Measurements from ENCODE around the gene ITSN1. TPM values are rescaled to one million over a fixed set of nuclear protein-coding genes. Genes with fewer than 3 reads are reported as not detected.
"Not testable (repeated sequence)": the region's sequence is repeated elsewhere in the genome, so short reads cannot be mapped to it uniquely, and the experiment has no call there.

ITSN1 gene
- total RNA-seq, 2 donors from 2014 or later = 50.9 to 78.6 TPM

DNA sequence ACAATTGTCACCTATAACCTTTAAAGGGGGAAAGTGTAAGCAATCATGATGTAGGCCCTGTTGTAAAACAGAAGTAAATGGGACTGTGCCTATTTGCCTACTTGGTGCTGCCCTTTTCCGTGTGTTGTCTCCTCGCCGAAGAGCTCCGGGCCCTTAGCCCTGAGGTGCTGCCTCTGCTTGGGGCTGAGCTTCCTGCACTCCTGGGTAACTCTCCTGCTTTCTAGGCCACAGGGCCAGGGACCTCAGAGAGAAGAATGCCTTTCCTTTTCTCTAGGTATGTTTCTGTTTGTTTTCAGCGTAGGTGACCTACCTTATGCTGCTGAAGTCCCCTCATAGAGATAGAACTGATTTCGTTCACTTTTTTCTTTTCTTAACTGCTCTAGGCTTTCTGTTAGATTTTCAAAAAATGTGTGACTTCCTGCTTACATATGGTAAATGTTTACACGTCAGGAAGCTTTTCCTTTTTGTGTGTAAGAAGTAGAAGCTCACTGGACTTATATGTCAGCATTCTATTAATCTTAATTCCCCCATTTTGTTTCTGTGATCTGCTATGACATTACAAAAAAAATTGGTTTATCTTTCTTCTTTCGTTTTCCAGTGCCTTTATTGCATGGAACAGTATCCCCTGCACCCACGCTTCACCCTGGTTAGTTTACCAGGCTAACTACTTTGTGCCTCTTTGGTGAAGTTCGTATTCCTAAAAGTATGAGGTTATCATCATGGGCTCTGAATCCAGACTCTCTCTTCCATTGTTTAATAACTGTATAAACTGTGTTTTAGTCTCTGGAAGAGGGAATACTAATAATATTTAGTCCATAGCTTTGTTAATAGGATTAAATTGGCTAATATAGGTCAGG lies 61.7 kb downstream of the ITSN1 start:
- Histone ChIP-seq H3K27me3 (replicated peaks; ENCODE audit: insufficient read depth) (no peaks in the 10 kb centered on the region), H3K27ac (no peak overlapping the region), H3K4me3 (no peak overlapping the region), H3K4me1 (ENCODE audit: control insufficient read depth in 1 of 2, low read depth in 2 of 2) (peaks cover 0 to 11% of the 10 kb centered on the region in 2 donors), H3K9me3 (no peaks in the 10 kb centered on the region), H3K36me3 (no peaks in the 10 kb centered on the region)
- DNase-seq (ENCODE audit: low spot score) (no peak), ATAC-seq (ENCODE audit: insufficient number of reproducible peaks, low FRiP score, low read depth) (no peak)
- TF ChIP-seq, protein P1, sequence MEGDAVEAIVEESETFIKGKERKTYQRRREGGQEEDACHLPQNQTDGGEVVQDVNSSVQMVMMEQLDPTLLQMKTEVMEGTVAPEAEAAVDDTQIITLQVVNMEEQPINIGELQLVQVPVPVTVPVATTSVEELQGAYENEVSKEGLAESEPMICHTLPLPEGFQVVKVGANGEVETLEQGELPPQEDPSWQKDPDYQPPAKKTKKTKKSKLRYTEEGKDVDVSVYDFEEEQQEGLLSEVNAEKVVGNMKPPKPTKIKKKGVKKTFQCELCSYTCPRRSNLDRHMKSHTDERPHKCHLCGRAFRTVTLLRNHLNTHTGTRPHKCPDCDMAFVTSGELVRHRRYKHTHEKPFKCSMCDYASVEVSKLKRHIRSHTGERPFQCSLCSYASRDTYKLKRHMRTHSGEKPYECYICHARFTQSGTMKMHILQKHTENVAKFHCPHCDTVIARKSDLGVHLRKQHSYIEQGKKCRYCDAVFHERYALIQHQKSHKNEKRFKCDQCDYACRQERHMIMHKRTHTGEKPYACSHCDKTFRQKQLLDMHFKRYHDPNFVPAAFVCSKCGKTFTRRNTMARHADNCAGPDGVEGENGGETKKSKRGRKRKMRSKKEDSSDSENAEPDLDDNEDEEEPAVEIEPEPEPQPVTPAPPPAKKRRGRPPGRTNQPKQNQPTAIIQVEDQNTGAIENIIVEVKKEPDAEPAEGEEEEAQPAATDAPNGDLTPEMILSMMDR (IDR thresholded peaks at IDR 0.05) = no peak

DNA sequence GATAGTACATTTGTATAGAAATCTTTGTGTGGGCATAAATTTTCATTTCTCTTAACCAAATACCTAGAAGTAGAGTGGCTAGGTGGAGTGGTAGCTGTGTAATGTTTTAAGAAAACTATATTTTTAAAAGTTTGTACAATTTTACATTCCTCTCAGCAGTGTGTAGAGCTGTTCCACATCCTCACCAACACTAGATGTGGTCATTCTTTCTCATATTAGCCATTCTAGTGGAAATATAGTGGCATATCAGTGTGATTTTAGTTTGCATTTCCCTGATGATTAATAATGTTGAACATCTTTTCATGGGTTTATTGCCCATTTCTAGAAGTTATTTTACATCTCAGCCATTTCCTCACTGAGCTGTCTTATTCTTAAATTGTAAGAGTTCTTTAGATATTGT lies 65.5 kb downstream of the ITSN1 start:
- DNase-seq (ENCODE audit: low spot score) (no peak), ATAC-seq (ENCODE audit: insufficient number of reproducible peaks, low FRiP score, low read depth) (no peak)
- Histone ChIP-seq H3K36me3 (no peaks in the 10 kb centered on the region), H3K27ac (no peak overlapping the region), H3K9me3 (no peaks in the 10 kb centered on the region), H3K4me3 (no peak overlapping the region), H3K27me3 (replicated peaks; ENCODE audit: insufficient read depth) (no peaks in the 10 kb centered on the region), H3K4me1 (ENCODE audit: control insufficient read depth in 1 of 2, low read depth in 2 of 2) (peaks cover 0 to 11% of the 10 kb centered on the region in 2 donors)
- TF ChIP-seq, protein P1 (IDR thresholded peaks at IDR 0.05) = no peak

DNA sequence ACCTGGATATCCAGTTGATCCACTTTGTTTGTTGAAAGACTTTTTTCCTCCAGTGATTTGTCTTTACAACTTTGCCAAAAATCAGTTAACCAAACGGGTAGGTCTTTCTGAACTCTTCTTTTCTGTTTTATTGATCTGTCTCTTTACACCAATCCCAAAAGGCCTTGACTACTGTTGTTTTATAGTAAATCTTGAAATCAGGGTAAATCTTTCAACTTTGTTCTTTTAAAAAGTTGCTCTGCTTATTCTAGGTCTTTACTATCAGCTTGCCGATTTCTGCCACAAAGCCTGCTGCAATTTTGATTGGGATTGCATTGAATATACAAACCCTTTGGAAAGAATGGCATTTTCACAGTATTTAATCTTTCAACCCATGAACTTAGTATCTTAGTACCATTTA lies 66.6 kb downstream of the ITSN1 start:
- H3K4me3 ChIP-seq = no peak overlapping the region
- no peak for DNase-seq (ENCODE audit: low spot score)
- H3K36me3 ChIP-seq = no peaks in the 10 kb centered on the region
- H3K9me3 ChIP-seq = no peaks in the 10 kb centered on the region
- TF ChIP-seq, protein P1 (IDR thresholded peaks at IDR 0.05) = no peak
- H3K4me1 ChIP-seq (ENCODE audit: control insufficient read depth in 1 of 2, low read depth in 2 of 2) = peaks cover 0 to 6% of the 10 kb centered on the region in 2 donors
- H3K27me3 ChIP-seq (replicated peaks; ENCODE audit: insufficient read depth) = no peaks in the 10 kb centered on the region
- H3K27ac ChIP-seq = no peak overlapping the region
- no peak for ATAC-seq (ENCODE audit: insufficient number of reproducible peaks, low FRiP score, low read depth)

DNA sequence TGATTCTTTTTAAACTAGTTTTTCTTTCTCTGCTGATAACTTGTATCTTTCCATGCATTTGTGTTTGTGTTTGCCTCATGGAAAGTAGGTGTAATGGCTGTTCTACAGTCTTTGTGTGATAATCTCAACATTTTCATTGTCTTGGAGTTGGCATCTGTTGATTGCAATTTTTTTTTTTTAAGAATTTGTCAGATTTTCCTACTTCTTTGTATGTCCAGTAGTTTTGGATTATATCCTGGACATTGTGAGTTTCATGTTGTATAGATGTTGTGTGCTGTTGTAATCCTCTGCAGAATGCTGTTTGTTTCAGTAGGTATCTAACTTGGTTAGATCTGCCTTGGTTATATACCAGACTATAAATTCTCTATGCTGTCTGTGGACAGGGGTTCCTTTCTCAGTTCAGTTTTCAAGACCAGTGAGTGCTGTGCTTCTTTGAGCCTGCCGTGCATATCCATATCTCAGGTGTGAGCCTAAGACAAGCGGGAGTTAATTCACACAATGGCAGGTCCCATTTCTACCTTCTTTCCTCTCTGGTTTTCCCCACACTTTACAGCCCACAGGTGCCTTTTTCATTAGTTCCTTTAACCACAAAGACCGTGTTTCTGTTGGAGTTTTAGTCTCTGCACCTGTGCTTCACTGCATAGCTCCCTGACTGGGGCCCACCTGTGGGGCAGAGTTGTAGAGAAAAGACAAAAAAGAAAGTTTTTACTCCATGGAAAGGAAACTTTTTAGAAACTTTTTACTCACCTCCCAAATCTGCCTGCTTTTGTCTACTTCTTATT lies 69.9 kb downstream of the ITSN1 start:
- H3K4me1 ChIP-seq (ENCODE audit: control insufficient read depth in 1 of 2, low read depth in 2 of 2) = peaks cover 0 to 6% of the 10 kb centered on the region in 2 donors
- no peaks in the 10 kb centered on the region for H3K9me3 ChIP-seq
- DNase-seq (ENCODE audit: low spot score) = no peak
- no peak overlapping the region for H3K4me3 ChIP-seq
- TF ChIP-seq, protein P1 (IDR thresholded peaks at IDR 0.05) = no peak
- H3K27ac ChIP-seq = no peak overlapping the region
- ATAC-seq (ENCODE audit: insufficient number of reproducible peaks, low FRiP score, low read depth) = no peak
- no peaks in the 10 kb centered on the region for H3K27me3 ChIP-seq (replicated peaks; ENCODE audit: insufficient read depth)
- no peaks in the 10 kb centered on the region for H3K36me3 ChIP-seq

DNA sequence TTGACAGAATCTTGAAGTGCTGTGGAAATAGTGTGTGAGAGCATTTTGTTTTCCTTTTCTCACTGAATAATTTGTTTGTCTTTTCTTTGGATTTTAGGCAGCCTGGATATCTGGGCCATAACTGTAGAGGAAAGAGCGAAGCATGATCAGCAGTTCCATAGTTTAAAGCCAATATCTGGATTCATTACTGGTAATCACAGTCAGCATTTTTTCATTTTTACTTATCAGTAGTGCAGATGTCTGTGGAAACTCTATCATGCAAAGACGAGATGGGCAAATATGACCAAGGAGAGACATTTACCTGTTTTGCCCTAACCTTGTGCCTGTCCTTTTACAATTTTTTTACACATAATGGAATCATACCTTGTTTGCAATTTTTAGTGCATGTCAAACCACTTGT lies 78.8 kb downstream of the ITSN1 start:
- DNase-seq (ENCODE audit: low spot score) (no peak), ATAC-seq (ENCODE audit: insufficient number of reproducible peaks, low FRiP score, low read depth) (no peak)
- Histone ChIP-seq H3K9me3 (no peaks in the 10 kb centered on the region), H3K4me1 (ENCODE audit: control insufficient read depth in 1 of 2, low read depth in 2 of 2) (peaks cover 0 to 6% of the 10 kb centered on the region in 2 donors), H3K36me3 (peaks cover 4% of the 10 kb centered on the region), H3K4me3 (no peak overlapping the region), H3K27ac (no peak overlapping the region), H3K27me3 (replicated peaks; ENCODE audit: insufficient read depth) (no peaks in the 10 kb centered on the region)
- TF ChIP-seq, protein P1 (IDR thresholded peaks at IDR 0.05) = no peak

DNA sequence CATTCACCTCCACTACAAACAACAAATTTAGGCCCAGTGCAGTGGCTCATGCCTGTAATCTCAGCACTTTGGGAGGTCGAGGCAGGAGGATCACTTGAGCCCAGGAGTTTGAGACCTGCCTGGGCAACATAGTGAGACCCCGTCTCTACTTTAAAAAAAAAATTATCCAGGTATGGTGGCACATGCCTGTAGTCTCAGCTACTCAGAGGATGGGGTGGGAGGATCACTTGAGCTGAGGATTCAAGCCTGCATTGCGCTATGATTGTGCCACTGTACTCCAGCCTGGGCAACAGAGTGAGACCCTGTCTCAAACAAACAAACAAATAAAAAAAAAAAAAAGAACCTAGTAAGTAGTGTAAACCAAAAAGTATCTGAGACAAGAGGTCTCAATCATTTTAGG lies 86.8 kb downstream of the ITSN1 start:
- ATAC-seq (ENCODE audit: insufficient number of reproducible peaks, low FRiP score, low read depth); H3K27ac ChIP-seq; H3K4me1 ChIP-seq (ENCODE audit: control insufficient read depth in 1 of 2, low read depth in 2 of 2); H3K36me3 ChIP-seq; H3K4me3 ChIP-seq; H3K9me3 ChIP-seq; DNase-seq (ENCODE audit: low spot score); H3K27me3 ChIP-seq (replicated peaks; ENCODE audit: insufficient read depth): not testable (repeated sequence)
